ENCODE results near the gene ABLIM1.

DNA sequence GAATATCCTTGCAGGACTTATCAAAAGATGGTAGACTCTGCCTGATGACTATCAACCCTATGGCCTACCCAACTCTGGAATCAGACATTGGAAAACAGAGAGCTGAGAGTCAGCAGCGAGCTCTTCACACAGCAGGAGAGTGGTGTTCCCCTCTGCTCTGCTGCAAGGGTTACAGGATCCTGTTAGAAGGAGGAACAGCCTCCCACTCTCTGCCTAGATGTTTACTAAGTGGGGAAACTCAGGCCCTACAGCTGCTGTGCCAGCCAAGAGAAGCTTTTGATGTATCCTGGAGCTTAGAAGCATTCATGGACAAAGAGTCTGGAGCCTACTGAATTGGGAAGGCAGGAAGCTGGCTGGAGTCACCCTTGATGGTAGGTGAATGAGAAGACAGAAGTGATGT, 104.6 kb downstream of the ABLIM1 start:
- TF ChIP-seq, protein P1, sequence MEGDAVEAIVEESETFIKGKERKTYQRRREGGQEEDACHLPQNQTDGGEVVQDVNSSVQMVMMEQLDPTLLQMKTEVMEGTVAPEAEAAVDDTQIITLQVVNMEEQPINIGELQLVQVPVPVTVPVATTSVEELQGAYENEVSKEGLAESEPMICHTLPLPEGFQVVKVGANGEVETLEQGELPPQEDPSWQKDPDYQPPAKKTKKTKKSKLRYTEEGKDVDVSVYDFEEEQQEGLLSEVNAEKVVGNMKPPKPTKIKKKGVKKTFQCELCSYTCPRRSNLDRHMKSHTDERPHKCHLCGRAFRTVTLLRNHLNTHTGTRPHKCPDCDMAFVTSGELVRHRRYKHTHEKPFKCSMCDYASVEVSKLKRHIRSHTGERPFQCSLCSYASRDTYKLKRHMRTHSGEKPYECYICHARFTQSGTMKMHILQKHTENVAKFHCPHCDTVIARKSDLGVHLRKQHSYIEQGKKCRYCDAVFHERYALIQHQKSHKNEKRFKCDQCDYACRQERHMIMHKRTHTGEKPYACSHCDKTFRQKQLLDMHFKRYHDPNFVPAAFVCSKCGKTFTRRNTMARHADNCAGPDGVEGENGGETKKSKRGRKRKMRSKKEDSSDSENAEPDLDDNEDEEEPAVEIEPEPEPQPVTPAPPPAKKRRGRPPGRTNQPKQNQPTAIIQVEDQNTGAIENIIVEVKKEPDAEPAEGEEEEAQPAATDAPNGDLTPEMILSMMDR (IDR thresholded peaks at IDR 0.05; ENCODE audit: low read length), result no peak
- no peak for TF ChIP-seq EZH2 (optimal IDR thresholded peaks at IDR 0.05; ENCODE audit: low read depth, low read length)

Measured in MM.1S (cell line).